HCT116 (cell line): Measurements from ENCODE around the gene MYOM1. TPM values are rescaled to one million over a fixed set of nuclear protein-coding genes. Genes with fewer than 3 reads are reported as not detected.
A peak's percentile ranks its signal among the peaks of the same experiment; 100 is the strongest.

Experiments
- ATAC-seq: fragments of 200-7000 bp; cut with Tn5 transposase; 2 replicates; pipeline ENCODE4 v1.9.1; 2020; ENCODE audit warnings: mild to moderate bottlenecking, moderate library complexity
- BruUV-seq: library from RNA; stranded (reverse); fragments of 400-500 nt; replicated peaks from 2 replicates; lab custom pipeline; 2021; lab: Mats Ljungman, UMichigan
- CTCF ChIA-PET: fragments of 300-600 bp; sonication (Branson Sonifier 250); formaldehyde crosslinking; loops from one replicate; lab custom pipeline; 2021; ENCODE audit warnings: antibody characterized with exemption; lab: Charles Lee
- POLR2A ChIA-PET: fragments of 300-600, 350-600 bp; sonication (Branson Sonifier 250); formaldehyde crosslinking; loops from one replicate; lab custom pipeline; 2021; ENCODE audit warnings: antibody characterized with exemption; lab: Charles Lee
- RAD21 ChIA-PET, 2 experiments: fragments of 300-600 bp; sonication (Branson Sonifier 250); formaldehyde crosslinking; loops; one replicate each; lab custom pipeline; 2023; ENCODE audit warnings: low total read pairs in 2 of 2; ENCODE audit not compliant: uncharacterized antibody in 2 of 2, unreplicated experiment in 2 of 2, low non-redundant PET in 1 of 2; lab: Charles Lee
- DNase-seq: peaks from one replicate; pipeline ENCODE4 v3.0.0-alpha.2; 2010; ENCODE audit warnings: low read depth, low spot score
- H2AFZ ChIP-seq: fragments of 200-600 bp; shearing (Covaris generic), sonication (generic); 2 replicates; pipeline ENCODE4 v1.6.1; 2017; ENCODE audit warnings: low read depth, mixed run types, mixed read lengths, antibody characterized with exemption, low read length; ENCODE audit not compliant: poor library complexity, severe bottlenecking
- H3K27ac ChIP-seq: 2 replicates; pipeline ENCODE4 v1.5.1; 2012; ENCODE audit warnings: low read depth, low read length
- H3K27me3 ChIP-seq: fragments of 200-600 bp; sonication (generic); 2 replicates; pipeline ENCODE4 v1.6.1; 2016; ENCODE audit warnings: mixed run types, low read length, mixed read lengths; ENCODE audit not compliant: insufficient read depth
- H3K36me3 ChIP-seq, 2 experiments: fragments of 200-500 bp in 1 of 2; fragments of 200-600 bp in 1 of 2; sonication (Bioruptor generic) in 1 of 2; sonication (generic) in 1 of 2; 2 replicates each; pipeline versions ENCODE4 v1.5.1 to v1.6.1; 2014 to 2016; ENCODE audit warnings: low read length in 2 of 2, inconsistent platforms in 1 of 2, mixed read lengths in 1 of 2, mixed run types in 1 of 2; ENCODE audit not compliant: insufficient read depth in 2 of 2, control insufficient read depth in 1 of 2
- H3K4me1 ChIP-seq, 2 experiments: fragments of 200-600 bp in 1 of 2; sonication (generic) in 1 of 2; 2 replicates each; pipeline versions ENCODE4 v1.5.1 to v1.6.1; 2012 to 2017; ENCODE audit warnings: low read length in 2 of 2, inconsistent platforms in 1 of 2, mild to moderate bottlenecking in 1 of 2, mixed read lengths in 1 of 2, mixed run types in 1 of 2, moderate library complexity in 1 of 2; ENCODE audit not compliant: insufficient read depth in 2 of 2, control insufficient read depth in 1 of 2
- H3K4me2 ChIP-seq: fragments of 200-600 bp; sonication (generic); 2 replicates; pipeline ENCODE4 v1.6.1; 2017; ENCODE audit warnings: mixed run types, low read length, mixed read lengths
- H3K4me3 ChIP-seq, 2 experiments: fragments of 200-600 bp in 1 of 2; sonication (generic) in 1 of 2; replicated peaks in 1 of 2; 2 replicates each; pipeline ENCODE4 v1.5.1; 2011 to 2016; ENCODE audit warnings: low read length in 2 of 2, control low read depth in 1 of 2, low read depth in 1 of 2, mild to moderate bottlenecking in 1 of 2, mixed read lengths in 1 of 2, mixed run types in 1 of 2
- H3K79me2 ChIP-seq: fragments of 200-600 bp; sonication (generic); 2 replicates; pipeline ENCODE4 v1.6.1; 2017; ENCODE audit warnings: mild to moderate bottlenecking, mixed run types, low read length, moderate library complexity, mixed read lengths; ENCODE audit not compliant: insufficient read depth
- H3K9ac ChIP-seq: fragments of 200-600 bp; sonication (generic); 2 replicates; pipeline ENCODE4 v1.6.1; 2016; ENCODE audit warnings: low read length, mixed read lengths
- H3K9me2 ChIP-seq: fragments of 200-600 bp; sonication (generic), shearing (Covaris generic); 2 replicates; pipeline ENCODE4 v1.6.1; 2017; ENCODE audit warnings: mixed run types, mild to moderate bottlenecking, moderate library complexity; ENCODE audit not compliant: insufficient read depth
- H3K9me3 ChIP-seq, 2 experiments: fragments of 200-500 bp in 1 of 2; fragments of 200-600 bp in 1 of 2; sonication (Bioruptor generic) in 1 of 2; sonication (generic) in 1 of 2; 2 replicates each; pipeline ENCODE4 v1.6.1; 2014 to 2017; ENCODE audit warnings: low read length in 2 of 2, mixed read lengths in 2 of 2, inconsistent platforms in 1 of 2, low read depth in 1 of 2, mild to moderate bottlenecking in 1 of 2, mixed run types in 1 of 2, moderate library complexity in 1 of 2; ENCODE audit not compliant: control insufficient read depth in 1 of 2, insufficient read depth in 1 of 2
- H4K20me1 ChIP-seq: fragments of 200-600 bp; sonication (generic), shearing (Covaris generic); 2 replicates; pipeline ENCODE4 v1.6.1; 2017; ENCODE audit warnings: mixed run types, mild to moderate bottlenecking, moderate library complexity; ENCODE audit not compliant: insufficient read depth
- CTCF ChIP-seq, 3 experiments: fragments of 200-600 bp in 1 of 3; sonication (generic) in 1 of 3; IDR thresholded peaks in 2 of 3; conservative IDR thresholded peaks in 1 of 3; 2 replicates each; pipeline ENCODE4 v1.5.1; 2012 to 2017; ENCODE audit warnings: low read depth in 2 of 3, low read length in 2 of 3, antibody characterized with exemption in 1 of 3, borderline replicate concordance in 1 of 3, control low read depth in 1 of 3, mild to moderate bottlenecking in 1 of 3, mixed read lengths in 1 of 3, mixed run types in 1 of 3, moderate library complexity in 1 of 3; ENCODE audit not compliant: insufficient read depth in 1 of 3
- EZH2 ChIP-seq: fragments of 200-600 bp; sonication (generic); IDR thresholded peaks from 2 replicates; pipeline ENCODE4 v1.6.1; 2017; ENCODE audit warnings: antibody characterized with exemption, mixed run types
- RAD21 ChIP-seq: IDR thresholded peaks from 2 replicates; pipeline ENCODE4 v1.6.1; 2012; ENCODE audit warnings: low read depth, mild to moderate bottlenecking
- ZNF274 ChIP-seq: fragments of 200-500 bp; sonication (Bioruptor generic); IDR thresholded peaks from 2 replicates; pipeline ENCODE4 v1.6.1; 2014; ENCODE audit warnings: mild to moderate bottlenecking, low read depth, low read length, inconsistent platforms
- intact Hi-C: fragments of 100-400 bp; cut with micrococcal nuclease; formaldehyde crosslinking; loops from 2 replicates; pipeline ENCODE4 v1.10.0; 2022
- total RNA-seq: library from RNA; stranded (reverse); gene quantifications from one replicate; pipeline ENCODE4 v1.2.1, GENCODE V29; 2021; ENCODE audit not compliant: unreplicated experiment

The MYOM1 gene
- total RNA-seq, 1 experiment from 2014 or later: 0.52 TPM

GRCh38 chr18:3186678-3187658 is 32.8 kb downstream of the MYOM1 start:
- ChIA-PET RAD21 (no interaction called here), CTCF (interaction anchor here (1.4 kb wide), 1 partner anchor 59 kb away, joined by 3 read pairs; no protein-coding TSS in a partner anchor), POLR2A (no interaction called here)
- H3K4me2 ChIP-seq: no peak overlapping the region
- intact Hi-C loops: no loop called here
- H3K4me1 ChIP-seq: no peaks in the 10 kb centered on the region
- DNase-seq (no peak), ATAC-seq (peak; percentile 62; the same call in 1 of the 2 replicates)
- H3K79me2 ChIP-seq: no peaks in the 10 kb centered on the region
- H3K27ac ChIP-seq: no peak overlapping the region
- no peaks in the 10 kb centered on the region for H4K20me1 ChIP-seq
- H3K36me3 ChIP-seq: no peaks in the 10 kb centered on the region
- no peak for TF ChIP-seq ZNF274
- peak; percentile 6; the same call in 1 of the 2 replicates for TF ChIP-seq RAD21
- no peak for TF ChIP-seq EZH2
- TF ChIP-seq CTCF (IDR thresholded peaks at IDR 0.05 in 2 of 3, conservative IDR thresholded peaks at IDR 0.05 in 1 of 3; ENCODE audit: borderline replicate concordance in 1 of 3, insufficient read depth in 1 of 3, low read depth in 2 of 3, low read length in 2 of 3): peak in 1 of 3 experiments; percentile 24; a peak in 1 of 6 replicates
- H3K27me3 ChIP-seq: no peaks in the 10 kb centered on the region
- BruUV-seq: no TSS peak
- no peak overlapping the region for H3K4me3 ChIP-seq
- no peak overlapping the region for H2AFZ ChIP-seq
- H3K9ac ChIP-seq: no peak overlapping the region
- H3K9me2 ChIP-seq: no peaks in the 10 kb centered on the region
- no peaks in the 10 kb centered on the region for H3K9me3 ChIP-seq
